Measurements from ENCODE around the gene LMNB1.
"Not testable (repeated sequence)": the region's sequence is repeated elsewhere in the genome, so short reads cannot be mapped to it uniquely, and the experiment has no call there.

The LMNB1 gene

GRCh38 chr5:126757713-126758357, 19.1 kb upstream of the LMNB1 start:
- no peak overlapping the region for H3K27ac ChIP-seq
- TF ChIP-seq CTCF (IDR thresholded peaks at IDR 0.05) = no peak
- H3K4me3 ChIP-seq = no peak overlapping the region
- DNase-seq (ENCODE audit: low spot score) = no peak

- Histone ChIP-seq H3K27ac (no peak overlapping the region), H3K4me3 (no peak overlapping the region)
- DNase-seq (ENCODE audit: low spot score) = no peak
- no peak for TF ChIP-seq CTCF (IDR thresholded peaks at IDR 0.05)
Measured at GRCh38 chr5:126763371-126763770, 13.6 kb upstream of the LMNB1 start.

GRCh38 chr5:126769703-126770102, 7.2 kb upstream of the LMNB1 start:
- TF ChIP-seq CTCF (IDR thresholded peaks at IDR 0.05) = no peak
- H3K27ac ChIP-seq = no peak overlapping the region
- no peak overlapping the region for H3K4me3 ChIP-seq
- no peak for DNase-seq (ENCODE audit: low spot score)

- not testable (repeated sequence) for H3K27ac ChIP-seq; DNase-seq (ENCODE audit: low spot score); H3K4me3 ChIP-seq
Measured at GRCh38 chr5:126773536-126773935, 3.4 kb upstream of the LMNB1 start.

- not testable (repeated sequence) for DNase-seq (ENCODE audit: low spot score); H3K27ac ChIP-seq; H3K4me3 ChIP-seq
Measured at GRCh38 chr5:126774595-126774994, 2.3 kb upstream of the LMNB1 start.

GRCh38 chr5:126777257-126777974, 480 bp downstream of the LMNB1 start:
- peak overlapping the region; percentile 84 to 88 for H3K27ac ChIP-seq
- no peak for TF ChIP-seq CTCF (IDR thresholded peaks at IDR 0.05)
- H3K4me3 ChIP-seq = peak overlapping the region; percentile 78
- no peak for DNase-seq (ENCODE audit: low spot score)

- Histone ChIP-seq H3K27ac (peak overlapping the region; percentile 84 to 88), H3K4me3 (peak overlapping the region; percentile 78)
- DNase-seq (ENCODE audit: low spot score) = peak; percentile 88
- TF ChIP-seq CTCF (IDR thresholded peaks at IDR 0.05) = no peak
Measured at GRCh38 chr5:126777975-126778674, 1.2 kb downstream of the LMNB1 start.

All from coronary artery (tissue), 2 donors.